Measurements from ENCODE around the gene LATS2. TPM values are rescaled to one million over a fixed set of nuclear protein-coding genes. Genes with fewer than 3 reads are reported as not detected.

LATS2 gene
- total and polyA plus RNA-seq, 11 donors = 7.8 to 35.6 (median 25.8) TPM

DNA sequence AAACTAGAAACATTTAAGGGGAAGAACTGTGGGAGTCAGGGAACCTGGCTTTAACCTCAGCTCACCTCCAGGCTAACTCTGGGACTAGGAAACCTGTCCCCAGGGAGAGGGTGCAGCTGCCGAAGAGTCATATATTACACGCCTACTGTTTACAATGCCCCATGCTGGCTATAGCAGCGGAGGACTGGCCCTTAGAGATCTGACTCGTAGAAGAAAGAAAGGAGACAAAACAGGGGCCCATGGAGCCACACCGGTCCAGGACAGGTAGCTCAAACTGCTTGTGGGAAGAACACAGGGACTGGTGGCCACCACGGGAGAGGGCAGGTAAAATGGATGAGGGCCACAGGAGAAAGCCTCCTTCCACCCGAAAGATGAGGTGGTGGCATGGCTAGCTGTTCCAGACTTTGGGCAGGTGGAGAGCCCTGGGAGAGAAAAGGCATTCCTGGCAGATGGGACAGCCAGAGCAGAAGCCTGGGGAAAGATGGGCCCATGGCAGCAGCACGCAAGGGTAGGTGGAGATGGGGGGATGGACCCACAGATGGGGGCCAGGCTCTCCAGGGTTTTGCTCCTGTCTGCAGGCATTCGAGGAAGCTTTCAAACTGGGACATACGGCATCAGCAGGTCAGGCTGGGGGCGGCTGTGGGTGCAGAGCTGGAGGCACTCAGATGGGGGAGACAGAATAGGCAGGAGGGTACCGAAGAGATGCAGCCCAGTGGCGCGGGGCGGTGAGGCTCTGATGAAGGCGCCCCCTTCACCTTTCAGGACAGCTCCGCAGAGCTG lies 69.5 kb downstream of the LATS2 start:
- intact Hi-C loops (cut with DNase I) = no loop called here
- TF ChIP-seq, protein P1, sequence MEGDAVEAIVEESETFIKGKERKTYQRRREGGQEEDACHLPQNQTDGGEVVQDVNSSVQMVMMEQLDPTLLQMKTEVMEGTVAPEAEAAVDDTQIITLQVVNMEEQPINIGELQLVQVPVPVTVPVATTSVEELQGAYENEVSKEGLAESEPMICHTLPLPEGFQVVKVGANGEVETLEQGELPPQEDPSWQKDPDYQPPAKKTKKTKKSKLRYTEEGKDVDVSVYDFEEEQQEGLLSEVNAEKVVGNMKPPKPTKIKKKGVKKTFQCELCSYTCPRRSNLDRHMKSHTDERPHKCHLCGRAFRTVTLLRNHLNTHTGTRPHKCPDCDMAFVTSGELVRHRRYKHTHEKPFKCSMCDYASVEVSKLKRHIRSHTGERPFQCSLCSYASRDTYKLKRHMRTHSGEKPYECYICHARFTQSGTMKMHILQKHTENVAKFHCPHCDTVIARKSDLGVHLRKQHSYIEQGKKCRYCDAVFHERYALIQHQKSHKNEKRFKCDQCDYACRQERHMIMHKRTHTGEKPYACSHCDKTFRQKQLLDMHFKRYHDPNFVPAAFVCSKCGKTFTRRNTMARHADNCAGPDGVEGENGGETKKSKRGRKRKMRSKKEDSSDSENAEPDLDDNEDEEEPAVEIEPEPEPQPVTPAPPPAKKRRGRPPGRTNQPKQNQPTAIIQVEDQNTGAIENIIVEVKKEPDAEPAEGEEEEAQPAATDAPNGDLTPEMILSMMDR (IDR thresholded peaks at IDR 0.05) = no peak
- no peak for TF ChIP-seq POLR2A (IDR thresholded peaks at IDR 0.05)
- Histone ChIP-seq H3K9me3 (no peaks in the 10 kb centered on the region), H3K27ac (no peak overlapping the region), H3K36me3 (peaks cover 0 to 70% (median 46%) of the 10 kb centered on the region in 9 donors), H3K4me1 (peaks cover 0 to 44% (median 8%) of the 10 kb centered on the region in 12 donors), H3K4me3 (no peak overlapping the region), H3K27me3 (no peaks in the 10 kb centered on the region)
- ATAC-seq (no peak), DNase-seq (no peak)
- 89 to 95% (median 93%) methylated on average over 16 to 17 of the region's 17 CpGs for WGBS, 4 donors

DNA sequence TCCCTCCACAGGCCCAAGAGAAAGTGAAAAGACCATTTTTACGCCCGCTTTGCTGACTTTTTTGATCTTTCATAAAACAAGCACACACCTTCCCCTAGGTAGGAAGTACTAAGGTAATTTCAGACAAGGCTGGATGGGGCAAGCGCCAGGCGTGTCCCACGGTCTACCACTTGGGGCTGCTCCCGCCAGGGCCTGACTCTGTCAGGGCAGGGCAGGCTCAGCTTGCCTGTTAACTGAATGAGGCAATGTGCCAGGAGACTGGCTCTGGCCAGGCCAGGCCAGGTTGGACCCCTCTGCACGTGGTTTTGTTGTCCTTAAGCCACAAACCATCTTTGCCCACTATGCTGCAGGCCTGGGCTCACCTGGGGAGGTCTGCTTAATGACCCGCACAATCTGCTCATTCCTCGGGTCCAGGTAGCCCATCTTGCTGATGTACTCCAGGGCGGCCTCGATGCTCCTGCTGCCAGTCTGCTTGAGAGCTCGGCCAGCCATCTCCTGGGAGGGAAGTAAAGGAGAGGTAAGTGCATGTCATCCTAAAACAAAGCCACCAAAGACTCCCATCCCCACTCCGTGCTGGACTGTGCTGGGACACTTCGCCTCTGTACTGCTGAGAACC lies 70.4 kb downstream of the LATS2 start:
- H3K36me3 ChIP-seq = peaks cover 0 to 79% (median 54%) of the 10 kb centered on the region in 9 donors
- H3K4me3 ChIP-seq = no peak overlapping the region
- intact Hi-C loops (cut with DNase I) = no loop called here
- DNase-seq = no peak
- ATAC-seq = peak in 3 of 4 donors; percentile 8 to 27 (median 14)
- peaks cover 0 to 40% (median 5%) of the 10 kb centered on the region in 12 donors for H3K4me1 ChIP-seq
- 84 to 97% (median 92%) methylated on average over 13 to 14 of the region's 14 CpGs for WGBS, 4 donors
- H3K27me3 ChIP-seq = no peaks in the 10 kb centered on the region
- no peak overlapping the region for H3K27ac ChIP-seq
- no peaks in the 10 kb centered on the region for H3K9me3 ChIP-seq
- TF ChIP-seq POLR2A (IDR thresholded peaks at IDR 0.05) = no peak
- TF ChIP-seq, protein P1 (IDR thresholded peaks at IDR 0.05) = no peak

DNA sequence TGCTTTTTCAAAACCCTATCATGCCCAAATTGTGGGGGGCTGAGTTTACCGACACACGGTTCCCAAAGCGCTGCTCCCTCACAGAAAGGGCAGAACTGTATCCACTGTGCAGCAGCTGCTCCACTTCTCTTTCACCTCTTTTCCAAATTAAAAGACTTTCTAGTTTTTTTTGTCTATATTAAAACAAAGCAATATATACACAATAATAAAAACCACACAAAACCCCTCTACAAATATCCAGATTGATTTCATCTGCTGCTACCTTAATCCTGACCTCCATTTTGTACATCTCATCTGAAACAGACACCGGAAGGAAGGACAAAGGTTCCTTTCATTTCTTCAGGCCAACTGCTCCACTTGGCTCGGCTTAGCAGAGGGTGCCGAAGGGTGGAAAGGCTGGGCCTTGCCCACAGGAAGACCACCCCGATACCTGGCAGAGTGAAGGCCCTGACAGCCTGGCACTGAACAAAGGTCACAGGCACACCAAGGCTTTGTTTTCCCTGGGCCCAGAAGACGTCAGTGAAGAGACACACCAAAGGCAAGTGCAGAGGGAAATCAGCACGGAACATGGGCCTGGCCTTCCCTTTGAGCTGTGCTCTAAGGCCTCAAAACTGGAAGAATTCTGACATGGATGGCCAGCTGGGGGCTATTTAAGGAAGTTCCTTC lies 71.6 kb downstream of the LATS2 start:
- Histone ChIP-seq H3K36me3 (peaks cover 0 to 85% (median 66%) of the 10 kb centered on the region in 9 donors), H3K9me3 (no peaks in the 10 kb centered on the region), H3K4me1 (peaks cover 0 to 30% (median 3%) of the 10 kb centered on the region in 12 donors), H3K4me3 (no peak overlapping the region), H3K27ac (peak overlapping the region in 5 of 12 donors; percentile 2 to 58 (median 49)), H3K27me3 (no peaks in the 10 kb centered on the region)
- 71 to 77% (median 76%) methylated on average over 9 of the region's 9 CpGs for WGBS, 4 donors
- TF ChIP-seq POLR2A (IDR thresholded peaks at IDR 0.05) = no peak
- TF ChIP-seq, protein P1 (IDR thresholded peaks at IDR 0.05) = no peak
- intact Hi-C loops (cut with DNase I) = loop anchor here in 1 of 10 donors (10.0 kb wide), 1 partner anchor 55 kb away; no protein-coding TSS in a partner anchor
- ATAC-seq (peak in 2 of 4 donors; percentile 10 to 21), DNase-seq (no peak)
